Stimulated activated CD8-positive, alpha-beta memory T cell treated with anti-CD3 and anti-CD28 coated beads, Interleukin-7, amount 100 ng/mL, for 1 hour (primary cell): ENCODE data around the gene ADARB2.

Experiments used
- DNase-seq, 2 donors: peaks; one replicate each; pipeline ENCODE4 v3.0.0-alpha.2; 2020; ENCODE audit warnings: low read depth in 2 of 2

The ADARB2 gene

DNA sequence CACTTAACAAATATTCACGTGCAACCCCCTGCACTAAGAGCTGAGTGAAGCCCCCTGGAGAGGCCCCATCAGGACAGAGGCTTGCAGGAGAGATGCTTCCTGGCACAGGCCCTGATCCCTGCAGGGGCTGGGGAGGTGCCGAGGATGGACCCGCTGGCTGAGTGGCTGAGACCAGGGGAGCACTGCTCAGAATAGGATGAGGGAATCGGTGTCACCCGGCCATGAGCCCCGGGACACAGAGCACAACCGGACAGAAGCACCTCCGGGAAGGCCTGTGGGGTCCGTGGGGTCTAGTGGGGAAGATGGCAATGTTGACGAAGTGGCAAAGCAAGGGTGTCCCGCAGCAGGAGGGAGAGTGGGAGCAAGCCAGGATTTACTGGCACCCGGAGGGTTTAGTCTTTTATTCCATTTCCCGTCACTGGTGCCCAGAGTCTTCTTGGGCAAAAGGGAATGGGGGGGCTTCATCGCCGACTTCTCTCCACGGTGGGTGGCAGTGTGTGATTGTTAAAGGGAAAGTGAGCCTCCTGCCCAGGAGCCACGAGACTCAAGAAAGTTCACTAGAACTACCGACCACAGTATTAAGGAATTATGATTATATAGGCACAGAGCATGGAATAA lies 140.7 kb downstream of the ADARB2 start:
- no peak for DNase-seq

DNA sequence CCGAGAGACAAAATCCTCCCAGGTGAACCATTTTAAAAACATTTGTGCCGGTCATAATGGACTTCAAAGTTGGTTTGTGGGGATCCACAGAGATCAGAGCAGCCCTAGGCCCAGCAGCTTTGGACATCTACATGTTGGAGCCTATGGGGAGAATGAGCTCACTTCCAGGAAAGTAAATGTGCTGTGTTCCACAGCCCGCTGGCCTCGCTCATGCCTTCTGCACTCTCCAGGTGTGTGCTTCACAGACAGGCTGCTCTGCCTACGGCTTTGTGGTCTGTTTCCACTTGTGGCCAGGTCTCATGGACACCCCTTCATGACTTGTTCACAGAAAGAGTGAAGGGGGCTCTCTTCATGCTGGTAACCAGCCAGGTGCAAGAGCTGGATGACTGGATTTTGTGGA lies 141.6 kb downstream of the ADARB2 start:
- DNase-seq = no peak

- DNase-seq = no peak
Measured at GRCh38 chr10:1595242-1595600, 142.1 kb downstream of the ADARB2 start.

DNA sequence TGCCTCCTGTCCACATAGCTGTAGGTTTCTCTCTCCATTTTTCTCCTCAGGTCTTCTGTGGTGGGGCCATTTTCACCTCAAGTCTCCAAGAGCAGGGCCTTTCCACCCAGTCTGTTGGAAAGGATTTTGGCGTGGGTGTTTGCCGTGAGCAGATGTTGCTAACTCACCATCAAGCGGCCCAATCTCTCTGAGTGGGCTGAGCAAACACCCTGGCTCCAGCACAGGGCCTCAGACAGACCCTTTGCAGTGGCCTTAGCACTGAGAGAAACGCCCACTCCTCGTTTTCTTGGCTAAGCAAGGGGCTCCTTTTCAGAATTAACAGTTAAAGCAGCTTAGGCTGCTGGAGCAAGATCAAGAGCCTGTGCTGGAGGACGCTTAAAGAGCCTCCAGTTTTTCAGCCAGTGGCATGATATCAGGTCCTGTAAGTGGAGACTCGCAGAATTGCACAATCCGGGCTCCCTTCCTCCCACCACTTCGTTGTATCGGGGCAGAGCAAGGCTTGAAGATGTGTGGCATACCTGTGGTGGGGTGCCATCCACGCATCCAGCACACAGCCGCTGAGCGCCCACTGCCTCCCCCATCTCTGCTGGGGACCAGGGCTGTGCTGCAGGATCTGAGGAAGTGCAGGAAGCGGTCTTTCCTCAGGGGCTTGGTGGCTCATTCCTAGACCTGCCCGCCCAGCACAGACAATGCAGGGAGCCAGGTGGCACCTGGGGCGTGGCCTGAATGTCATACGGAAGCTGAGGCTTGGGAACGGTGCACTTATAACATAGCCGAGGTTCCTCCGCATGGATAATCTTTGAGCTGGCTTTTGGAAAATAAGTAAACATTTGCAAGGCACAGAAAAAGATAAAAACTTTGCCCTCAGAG lies 142.7 kb downstream of the ADARB2 start:
- no peak for DNase-seq

GRCh38 chr10:1591742-1592141 lies 145.6 kb downstream of the ADARB2 start:
- DNase-seq = no peak

DNA sequence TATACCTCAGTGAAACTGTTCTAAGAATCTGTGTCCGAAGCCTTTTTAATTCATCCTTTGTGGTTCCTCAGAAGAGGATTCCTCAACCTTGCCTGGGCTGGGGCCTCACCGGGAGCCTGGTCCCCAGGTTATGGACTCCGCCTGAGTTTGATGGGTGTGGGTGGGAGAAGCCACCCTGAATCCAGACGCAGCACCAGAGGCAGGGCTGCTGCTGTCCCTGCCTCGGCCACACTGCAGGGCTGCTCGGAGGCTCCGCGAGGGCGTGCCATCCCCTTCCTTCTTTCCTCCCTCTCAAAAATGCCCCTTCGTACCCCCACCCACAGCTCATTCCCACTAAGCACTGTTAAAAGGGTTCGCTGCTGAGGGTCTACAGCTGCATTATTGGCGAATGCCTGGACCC lies 146.3 kb downstream of the ADARB2 start:
- no peak for DNase-seq

GRCh38 chr10:1589257-1589656 lies 148.1 kb downstream of the ADARB2 start:
- no peak for DNase-seq

GRCh38 chr10:1582739-1583138 lies 154.6 kb downstream of the ADARB2 start:
- DNase-seq = no peak

GRCh38 chr10:1581189-1581588 lies 156.1 kb downstream of the ADARB2 start:
- no peak for DNase-seq

DNA sequence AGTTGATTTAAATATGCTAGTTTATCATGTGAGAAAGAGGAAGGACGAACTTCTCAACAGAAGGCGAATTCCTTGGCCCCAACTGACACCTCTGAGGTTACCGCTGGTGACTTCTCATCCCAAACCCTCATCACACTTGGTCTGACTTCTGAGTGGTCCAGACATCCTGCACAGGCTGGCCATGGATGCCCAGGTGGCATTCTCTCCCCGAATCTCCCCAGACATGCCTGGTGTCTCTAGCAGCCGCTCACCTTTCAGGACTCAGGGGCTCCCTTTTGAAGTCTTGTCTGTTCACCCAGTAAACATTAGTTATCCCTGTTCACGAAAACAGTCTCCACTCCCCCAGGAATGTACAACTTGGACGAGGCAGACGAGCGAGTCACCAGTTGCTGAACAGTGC lies 157.7 kb downstream of the ADARB2 start:
- no peak for DNase-seq

DNA sequence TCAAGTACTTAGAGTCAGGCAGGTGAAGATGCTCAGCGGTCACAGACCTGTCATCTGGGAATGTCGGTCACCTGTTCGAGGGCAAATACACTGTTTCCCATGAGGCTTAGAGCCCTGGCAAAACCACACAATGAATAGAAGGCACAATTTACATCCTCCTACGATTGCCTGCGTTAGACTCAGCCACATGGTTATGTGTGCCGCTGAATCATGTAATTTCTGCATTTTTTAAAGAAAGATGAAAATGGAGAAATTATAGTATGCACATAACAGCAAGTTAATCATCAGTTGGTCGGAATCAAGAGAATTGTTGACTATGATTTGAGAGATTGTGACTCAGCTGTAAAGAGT lies 158.2 kb downstream of the ADARB2 start:
- no peak for DNase-seq

GRCh38 chr10:1578392-1579140 lies 158.8 kb downstream of the ADARB2 start:
- no peak for DNase-seq

- no peak for DNase-seq
Measured at GRCh38 chr10:1577945-1578344, 159.4 kb downstream of the ADARB2 start.

- DNase-seq = no peak
Measured at GRCh38 chr10:1577373-1577770, 160.0 kb downstream of the ADARB2 start.

DNA sequence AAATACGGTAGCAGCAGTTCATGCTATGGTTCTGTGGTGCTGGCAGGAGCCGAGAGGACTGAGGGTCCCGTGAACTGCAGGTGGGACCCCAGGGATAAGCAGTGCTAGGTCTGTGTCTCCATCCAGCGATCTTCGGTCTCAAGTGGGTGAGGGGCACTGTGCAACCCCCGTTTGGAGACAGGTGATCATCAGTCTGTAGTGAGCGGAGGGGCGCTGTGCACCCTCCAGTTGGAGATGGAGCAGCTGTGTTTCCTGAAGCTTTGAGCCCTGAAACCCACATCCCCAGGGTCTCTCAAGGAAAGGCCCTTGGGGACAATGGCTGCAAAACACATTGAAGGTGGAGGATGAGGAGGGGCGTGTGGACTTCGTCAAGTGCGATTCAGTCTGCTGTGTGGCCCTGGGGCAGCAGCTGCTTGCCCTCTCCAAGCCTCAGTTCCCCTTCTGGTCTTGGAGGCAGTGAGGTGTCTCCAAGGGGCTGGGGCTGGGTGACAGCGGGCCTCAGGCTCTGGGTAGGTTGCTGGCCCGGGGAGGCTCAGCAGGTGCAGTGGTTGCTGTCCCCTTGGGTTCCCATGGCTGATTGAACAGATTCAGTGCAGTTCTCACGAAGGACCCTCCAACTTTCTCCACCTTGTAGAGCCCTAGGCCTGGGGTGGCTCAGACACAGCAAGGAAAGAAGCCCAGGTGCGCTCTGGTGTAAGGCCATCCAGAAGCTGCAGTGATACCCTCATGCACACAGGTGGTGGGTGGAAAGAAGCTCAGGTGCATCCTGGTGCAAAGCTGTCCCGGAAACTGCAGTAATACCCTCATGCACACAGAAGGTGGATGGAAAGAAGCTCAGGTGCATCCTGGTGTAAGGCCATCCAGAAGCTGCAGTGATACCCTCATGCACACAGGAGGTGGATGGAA lies 160.6 kb downstream of the ADARB2 start:
- no peak for DNase-seq

DNA sequence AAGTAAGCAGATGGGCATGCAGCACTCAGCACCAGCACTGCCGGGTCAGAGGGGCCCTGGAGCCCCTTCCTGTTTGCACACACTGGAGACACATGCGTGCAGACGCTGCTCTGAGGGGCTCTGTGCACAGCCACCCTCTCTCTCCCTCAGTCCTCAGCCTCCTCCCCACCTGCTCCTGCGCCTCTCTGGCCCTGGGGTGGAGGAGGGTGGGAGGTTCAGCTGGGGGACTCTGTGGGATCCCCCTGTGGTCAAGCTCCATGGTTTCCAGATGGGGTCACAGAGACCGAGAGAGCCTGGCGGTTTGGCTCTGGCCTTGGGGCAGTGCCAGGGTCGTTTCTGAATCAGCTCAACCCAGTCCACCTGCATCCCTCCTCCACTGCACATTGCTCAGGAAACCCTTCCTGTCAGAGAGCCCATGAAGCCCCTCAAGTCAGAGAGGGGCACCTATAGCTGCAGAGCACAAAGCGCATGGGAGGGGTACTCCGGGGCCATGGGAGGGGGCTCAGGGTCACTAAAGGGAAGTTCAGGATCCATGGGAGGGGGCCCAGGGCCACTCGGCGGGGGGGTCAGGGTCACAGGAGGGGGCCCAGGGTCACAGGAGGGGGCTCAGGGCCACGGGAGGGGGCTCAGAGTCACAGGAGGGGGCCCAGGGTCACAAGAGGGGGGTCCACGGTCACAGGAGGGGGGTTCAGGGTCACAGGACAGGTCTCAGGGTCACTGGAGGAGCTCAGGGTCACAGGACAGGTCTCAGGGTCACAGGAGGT lies 161.7 kb downstream of the ADARB2 start:
- no peak for DNase-seq

DNA sequence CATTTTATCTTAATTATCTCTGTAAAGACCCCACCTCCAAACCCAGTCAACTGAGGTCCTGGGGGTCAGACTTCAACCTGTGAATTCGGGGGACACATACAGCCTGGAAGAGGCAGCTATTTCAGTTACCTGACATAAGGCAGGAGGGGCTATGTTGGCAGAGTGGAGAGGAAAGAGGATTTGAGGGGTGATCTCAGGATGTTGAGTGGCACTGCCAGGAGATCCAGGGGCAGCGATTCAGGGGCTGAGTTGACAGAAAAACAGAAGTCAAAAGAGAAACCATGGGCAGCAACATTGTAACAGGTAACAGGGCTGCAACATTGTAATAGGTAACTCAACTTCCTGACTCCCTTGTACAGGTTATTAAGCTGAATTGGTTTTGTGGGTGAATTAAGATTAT lies 162.6 kb downstream of the ADARB2 start:
- DNase-seq = no peak

DNA sequence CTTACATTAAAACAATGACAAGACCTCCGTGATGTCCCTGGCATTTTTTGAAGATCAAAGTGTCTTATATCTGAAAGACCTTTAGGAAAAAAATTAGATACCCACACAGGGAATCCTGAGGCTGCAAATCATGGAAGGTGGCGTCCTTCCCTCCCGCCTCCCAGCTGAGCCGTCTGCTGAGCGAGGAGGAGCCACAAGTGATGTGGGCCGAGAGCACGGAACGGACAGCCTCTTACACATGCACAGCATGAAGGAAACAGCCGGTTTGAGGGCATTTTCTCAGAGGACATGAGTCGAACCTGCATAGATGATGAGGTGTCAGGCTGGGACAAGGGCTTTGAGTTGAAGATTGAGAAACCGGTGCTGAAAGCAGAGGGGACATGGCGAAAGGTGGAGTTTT lies 163.3 kb downstream of the ADARB2 start:
- no peak for DNase-seq

- no peak for DNase-seq
Measured at GRCh38 chr10:1573334-1573969, 163.9 kb downstream of the ADARB2 start.

- no peak for DNase-seq
Measured at GRCh38 chr10:1572519-1573333, 164.6 kb downstream of the ADARB2 start.
